H9 (cell line): ENCODE measurements around the gene CIT. TPM values are rescaled to one million over a fixed set of nuclear protein-coding genes. Genes with fewer than 3 reads are reported as not detected.

ENCODE experiments used
- DNase-seq: peaks from one replicate; pipeline ENCODE4 v3.0.0-alpha.2; 2017
- H2AFZ ChIP-seq: one replicate; pipeline ENCODE4 v1.6.1; 2013; ENCODE audit warnings: mild to moderate bottlenecking, low read length, control low read depth, moderate library complexity
- H2AK5ac ChIP-seq: 2 replicates; pipeline ENCODE4 v1.6.1; 2013; ENCODE audit warnings: low read length, control low read depth, mixed read lengths; ENCODE audit not compliant: insufficient read length
- H2BK120ac ChIP-seq: one replicate; pipeline ENCODE4 v1.6.1; 2013; ENCODE audit warnings: low read depth, mild to moderate bottlenecking, low read length, control low read depth, inconsistent platforms; ENCODE audit not compliant: poor library complexity, severe bottlenecking
- H2BK12ac ChIP-seq: 2 replicates; pipeline ENCODE4 v1.6.1; 2013; ENCODE audit warnings: low read length, control low read depth, mixed read lengths, low read depth; ENCODE audit not compliant: insufficient read length
- H2BK15ac ChIP-seq: 2 replicates; pipeline ENCODE4 v1.6.1; 2013; ENCODE audit warnings: low read depth, low read length, control low read depth
- H2BK20ac ChIP-seq: one replicate; pipeline ENCODE4 v1.6.1; 2013; ENCODE audit warnings: low read depth, mild to moderate bottlenecking, low read length, control low read depth, inconsistent platforms; ENCODE audit not compliant: poor library complexity, severe bottlenecking
- H2BK5ac ChIP-seq: 2 replicates; pipeline ENCODE4 v1.6.1; 2013; ENCODE audit warnings: low read length, control low read depth, mixed read lengths; ENCODE audit not compliant: insufficient read length
- H3K14ac ChIP-seq: 2 replicates; pipeline ENCODE4 v1.6.1; 2013; ENCODE audit warnings: low read length, control low read depth; ENCODE audit not compliant: insufficient read depth
- H3K18ac ChIP-seq: 2 replicates; pipeline ENCODE4 v1.6.1; 2013; ENCODE audit warnings: low read depth, mild to moderate bottlenecking, mixed read lengths, low read length, control low read depth; ENCODE audit not compliant: insufficient read length
- H3K23ac ChIP-seq: 2 replicates; pipeline ENCODE4 v1.6.1; 2013; ENCODE audit warnings: low read length, control low read depth, mixed read lengths, low read depth; ENCODE audit not compliant: insufficient read length
- H3K23me2 ChIP-seq: 2 replicates; pipeline ENCODE4 v1.6.1; 2013; ENCODE audit warnings: low read depth, mild to moderate bottlenecking, mixed read lengths, low read length, control low read depth; ENCODE audit not compliant: insufficient read length, poor library complexity, severe bottlenecking
- H3K27ac ChIP-seq: 2 replicates; pipeline ENCODE4 v1.5.1; 2013; ENCODE audit warnings: low read length, control low read depth, mixed read lengths, low read depth; ENCODE audit not compliant: insufficient read length
- H3K27me3 ChIP-seq: 2 replicates; pipeline ENCODE4 v1.6.1; 2013; ENCODE audit warnings: low read length, control low read depth, inconsistent platforms; ENCODE audit not compliant: insufficient read depth
- H3K4ac ChIP-seq: 2 replicates; pipeline ENCODE4 v1.6.1; 2013; ENCODE audit warnings: low read depth, mild to moderate bottlenecking, control low read depth, inconsistent platforms, low read length, moderate library complexity
- H3K4me1 ChIP-seq: 2 replicates; pipeline ENCODE4 v1.6.1; 2013; ENCODE audit warnings: low read length, control low read depth, inconsistent platforms; ENCODE audit not compliant: insufficient read depth
- H3K4me2 ChIP-seq: 2 replicates; pipeline ENCODE4 v1.6.1; 2013; ENCODE audit warnings: low read length, control low read depth, mixed read lengths; ENCODE audit not compliant: insufficient read length, insufficient read depth
- H3K56ac ChIP-seq: 2 replicates; pipeline ENCODE4 v1.6.1; 2013; ENCODE audit warnings: low read depth, mild to moderate bottlenecking, mixed read lengths, low read length, control low read depth; ENCODE audit not compliant: insufficient read length
- H3K79me1 ChIP-seq: 2 replicates; pipeline ENCODE4 v1.6.1; 2013; ENCODE audit warnings: low read depth, mild to moderate bottlenecking, moderate library complexity, low read length, control low read depth, inconsistent platforms; ENCODE audit not compliant: insufficient read depth, poor library complexity, severe bottlenecking
- H3K79me2 ChIP-seq: 2 replicates; pipeline ENCODE4 v1.6.1; 2013; ENCODE audit warnings: low read length, control low read depth, inconsistent platforms; ENCODE audit not compliant: insufficient read depth
- H3K9ac ChIP-seq: 2 replicates; pipeline ENCODE4 v1.6.1; 2013; ENCODE audit warnings: low read length, control low read depth, mixed read lengths; ENCODE audit not compliant: insufficient read length; ENCODE audit errors: extremely low read depth
- H3K9me3 ChIP-seq: one replicate; pipeline ENCODE4 v1.6.1; 2013; ENCODE audit warnings: low read depth, low read length, inconsistent platforms; ENCODE audit not compliant: control insufficient read depth
- H3T11ph ChIP-seq: one replicate; pipeline ENCODE4 v1.6.1; 2013; ENCODE audit warnings: mild to moderate bottlenecking, low read length, control low read depth, inconsistent platforms
- H4K20me1 ChIP-seq: one replicate; pipeline ENCODE4 v1.6.1; 2013; ENCODE audit not compliant: control insufficient read depth, insufficient read length, insufficient read depth
- H4K5ac ChIP-seq: 2 replicates; pipeline ENCODE4 v1.6.1; 2013; ENCODE audit warnings: low read depth, mild to moderate bottlenecking, mixed read lengths, low read length, control low read depth; ENCODE audit not compliant: insufficient read length
- H4K8ac ChIP-seq: replicated peaks from 2 replicates; pipeline ENCODE4 v1.6.1; 2013; ENCODE audit warnings: low read length, control low read depth, mixed read lengths, low read depth; ENCODE audit not compliant: insufficient read length
- H4K91ac ChIP-seq: 2 replicates; pipeline ENCODE4 v1.6.1; 2013; ENCODE audit warnings: low read depth, mild to moderate bottlenecking, moderate library complexity, mixed read lengths, low read length, control low read depth; ENCODE audit not compliant: insufficient read length
- H3K27ac Mint-ChIP-seq, 3 experiments: 2 replicates in 2 of 3; 3 replicates in 1 of 3; pipeline ENCODE4 v1.8.0; 2020 to 2021; ENCODE audit warnings: mixed read lengths in 3 of 3, mild to moderate bottlenecking in 1 of 3, moderate library complexity in 1 of 3
- H3K27me3 Mint-ChIP-seq: 2 replicates; pipeline ENCODE4 v1.8.0; 2021; ENCODE audit warnings: low read depth, mild to moderate bottlenecking, moderate library complexity, mixed read lengths
- H3K36me3 Mint-ChIP-seq, 3 experiments: 2 replicates in 2 of 3; 3 replicates in 1 of 3; pipeline ENCODE4 v1.8.0; 2020 to 2021; ENCODE audit warnings: low read depth in 3 of 3, mixed read lengths in 3 of 3; ENCODE audit not compliant: insufficient read depth in 1 of 3
- H3K4me1 Mint-ChIP-seq, 2 experiments: 2 replicates each; pipeline ENCODE4 v1.8.0; 2020; ENCODE audit warnings: mixed read lengths in 2 of 2
- H3K4me3 Mint-ChIP-seq, 2 experiments: 2 replicates in 1 of 2; 3 replicates in 1 of 2; pipeline ENCODE4 v1.8.0; 2020 to 2021; ENCODE audit warnings: mild to moderate bottlenecking in 2 of 2, mixed read lengths in 2 of 2, moderate library complexity in 1 of 2
- H3K9me3 Mint-ChIP-seq, 2 experiments: 2 replicates in 1 of 2; 3 replicates in 1 of 2; pipeline ENCODE4 v1.8.0; 2020; ENCODE audit warnings: mild to moderate bottlenecking in 2 of 2, mixed read lengths in 2 of 2, moderate library complexity in 1 of 2
- CTCF ChIP-seq: fragments of 200-600 bp; sonication (generic); conservative IDR thresholded peaks from 3 replicates; pipeline ENCODE4 v1.8.0; 2021; ENCODE audit warnings: antibody characterized with exemption, mild to moderate bottlenecking
- WGBS: extraction: QIAGEN DNeasy Blood & Tissue Kit; methylation state at CpG from one replicate; pipeline ENCODE4 v1.1.7; 2013; ENCODE audit warnings: missing lambda C conversion rate, low lambda C conversion rate, mixed read lengths; ENCODE audit not compliant: insufficient read length; ENCODE audit errors: extremely low coverage; 5-methylcytosine and 5-hydroxymethylcytosine counted together
- total RNA-seq: library from RNA; stranded (reverse); gene quantifications from 2 replicates; pipeline ENCODE4 v1.2.1, GENCODE V29; 2021

The CIT gene
- total RNA-seq, 1 experiment from 2014 or later: 55.3 TPM

GRCh38 chr12:119683413-119683812 is 193.7 kb downstream of the CIT start:
- Histone ChIP-seq H3K56ac (no peak overlapping the region), H3K27me3 (no peaks in the 10 kb centered on the region), H4K91ac (no peak overlapping the region), H4K20me1 (no peaks in the 10 kb centered on the region), H2BK12ac (no peak overlapping the region), H3K23me2 (no peaks in the 10 kb centered on the region), H2BK5ac (no peak overlapping the region), H2AK5ac (no peak overlapping the region), H3K23ac (no peak overlapping the region), H3K79me2 (no peaks in the 10 kb centered on the region), H3K4me2 (no peak overlapping the region), H3K27ac (no peak overlapping the region), H4K5ac (no peak overlapping the region), H3K4me1 (no peaks in the 10 kb centered on the region), H4K8ac (no peak overlapping the region), H3K9ac (no peak overlapping the region), H3T11ph (no peak overlapping the region), H2AFZ (no peak overlapping the region), H2BK120ac (no peak overlapping the region), H3K9me3 (no peaks in the 10 kb centered on the region), H2BK20ac (no peak overlapping the region), H2BK15ac (no peak overlapping the region), H3K14ac (no peak overlapping the region), H3K4ac (no peak overlapping the region), H3K18ac (no peak overlapping the region), H3K79me1 (no peaks in the 10 kb centered on the region)
- TF ChIP-seq CTCF: no peak
- Mint-ChIP-seq H3K27me3 (no peaks in the 10 kb centered on the region), H3K9me3 (peaks cover 0 to 2% of the 10 kb centered on the region in 2 experiments; a peak in 1 of 5 replicates), H3K4me1 (peaks cover 17 to 28% of the 10 kb centered on the region in 2 experiments), H3K4me3 (no peak overlapping the region), H3K27ac (no peak overlapping the region), H3K36me3 (peaks cover 22 to 62% (median 47%) of the 10 kb centered on the region in 3 experiments; a peak in 6 of 7 replicates)
- WGBS: no CpG with 5 or more reads among the region's 6 CpGs
- no peak for DNase-seq
